Measurements from ENCODE around the gene HRH2. TPM values are rescaled to one million over a fixed set of nuclear protein-coding genes. Genes with fewer than 3 reads are reported as not detected.
A peak's percentile ranks its signal among the peaks of the same experiment; 100 is the strongest.

Gene HRH2
- total and polyA plus RNA-seq, 7 experiments from 2014 or later: 5.0 to 26.3 (median 8.0) TPM

DNA sequence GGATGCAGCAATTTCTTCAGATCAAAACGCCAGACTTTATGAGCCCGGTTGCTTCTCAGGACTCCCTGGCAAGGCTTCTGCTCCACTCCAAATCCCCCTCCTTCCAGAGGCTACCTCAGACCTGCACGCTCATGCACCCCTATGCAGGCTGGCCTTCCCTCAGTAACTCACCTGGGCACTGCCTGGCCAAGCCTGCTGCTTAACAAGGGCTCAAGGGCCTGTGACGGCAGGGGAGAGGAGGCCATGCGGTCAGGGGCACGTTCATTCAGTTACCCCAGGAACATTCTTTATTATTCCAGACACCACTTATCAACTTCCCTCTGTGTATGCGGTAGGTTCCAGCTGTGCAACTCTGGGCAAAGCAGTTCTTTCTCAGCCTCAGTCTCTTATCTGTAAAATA is 79.6 kb downstream of the HRH2 start:
- Mint-ChIP-seq H3K4me3 (no peak overlapping the region), H3K9me3 (peaks cover 0 to 4% (median 0%) of the 10 kb centered on the region in 11 donors), H3K27me3 (peaks cover 15 to 47% (median 41%) of the 10 kb centered on the region in 5 donors), H3K27ac (no peak overlapping the region), H3K4me1 (no peaks in the 10 kb centered on the region), H3K36me3 (peaks cover 0 to 3% (median 0%) of the 10 kb centered on the region in 5 donors)
- H3K36me3 ChIP-seq (ENCODE audit: control insufficient read depth in 2 of 3, insufficient read depth in 3 of 3, low read length in 3 of 3): no peaks in the 10 kb centered on the region
- no peak for ATAC-seq
- no peak for DNase-seq
- H3K27ac ChIP-seq (ENCODE audit: low read depth, low read length): no peak overlapping the region
- no peak overlapping the region for H3K4me3 ChIP-seq (ENCODE audit: low read length)
- CTCF ChIA-PET: no interaction called here
- H3K27me3 ChIP-seq (ENCODE audit: control insufficient read depth in 2 of 2, insufficient read depth in 2 of 2, low read length in 2 of 2): peaks cover 0 to 3% of the 10 kb centered on the region in 2 donors
- H3K4me1 ChIP-seq (ENCODE audit: control insufficient read depth in 2 of 2, insufficient read depth in 2 of 2, low read length in 2 of 2): no peaks in the 10 kb centered on the region
- POLR2A ChIA-PET: no interaction called here
- intact Hi-C loops (cut with micrococcal nuclease): no loop called here
- no peaks in the 10 kb centered on the region for H3K9me3 ChIP-seq (ENCODE audit: control insufficient read depth in 2 of 3, low read length in 3 of 3)

DNA sequence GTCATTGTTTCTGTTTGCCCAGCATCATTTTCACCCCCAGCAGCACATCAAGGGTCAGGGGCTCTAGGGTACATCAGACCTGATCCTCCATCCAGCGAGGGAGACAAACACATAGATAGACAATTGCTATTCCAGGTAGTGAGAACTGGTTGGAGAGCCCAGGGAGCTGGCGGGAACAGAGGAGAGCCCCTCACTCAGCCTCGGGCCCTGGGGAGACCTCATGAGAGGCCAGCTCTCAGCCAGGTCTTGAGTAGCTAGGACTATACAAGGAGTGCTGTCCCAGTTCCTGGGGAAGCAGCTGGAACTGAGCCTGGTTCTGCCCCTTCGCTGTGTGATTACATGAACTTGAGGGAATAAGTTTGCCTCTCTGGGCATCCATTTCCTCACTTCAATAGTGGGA is 80.3 kb downstream of the HRH2 start:
- Mint-ChIP-seq H3K4me1 (no peaks in the 10 kb centered on the region), H3K36me3 (no peaks in the 10 kb centered on the region), H3K9me3 (peaks cover 0 to 2% (median 0%) of the 10 kb centered on the region in 11 donors), H3K27me3 (peaks cover 19 to 54% (median 42%) of the 10 kb centered on the region in 5 donors), H3K4me3 (no peak overlapping the region), H3K27ac (no peak overlapping the region)
- DNase-seq (no peak), ATAC-seq (no peak)
- Histone ChIP-seq H3K4me1 (ENCODE audit: control insufficient read depth in 2 of 2, insufficient read depth in 2 of 2, low read length in 2 of 2) (no peaks in the 10 kb centered on the region), H3K27me3 (ENCODE audit: control insufficient read depth in 2 of 2, insufficient read depth in 2 of 2, low read length in 2 of 2) (peaks cover 0 to 3% of the 10 kb centered on the region in 2 donors), H3K9me3 (ENCODE audit: control insufficient read depth in 2 of 3, low read length in 3 of 3) (no peaks in the 10 kb centered on the region), H3K4me3 (ENCODE audit: low read length) (no peak overlapping the region), H3K27ac (ENCODE audit: low read depth, low read length) (no peak overlapping the region), H3K36me3 (ENCODE audit: control insufficient read depth in 2 of 3, insufficient read depth in 3 of 3, low read length in 3 of 3) (no peaks in the 10 kb centered on the region)
- ChIA-PET CTCF (interaction anchor here (1.4 kb wide), 1 partner anchor 9 kb away, joined by 4 read pairs; no protein-coding TSS in a partner anchor), POLR2A (no interaction called here)
- intact Hi-C loops (cut with micrococcal nuclease): no loop called here

DNA sequence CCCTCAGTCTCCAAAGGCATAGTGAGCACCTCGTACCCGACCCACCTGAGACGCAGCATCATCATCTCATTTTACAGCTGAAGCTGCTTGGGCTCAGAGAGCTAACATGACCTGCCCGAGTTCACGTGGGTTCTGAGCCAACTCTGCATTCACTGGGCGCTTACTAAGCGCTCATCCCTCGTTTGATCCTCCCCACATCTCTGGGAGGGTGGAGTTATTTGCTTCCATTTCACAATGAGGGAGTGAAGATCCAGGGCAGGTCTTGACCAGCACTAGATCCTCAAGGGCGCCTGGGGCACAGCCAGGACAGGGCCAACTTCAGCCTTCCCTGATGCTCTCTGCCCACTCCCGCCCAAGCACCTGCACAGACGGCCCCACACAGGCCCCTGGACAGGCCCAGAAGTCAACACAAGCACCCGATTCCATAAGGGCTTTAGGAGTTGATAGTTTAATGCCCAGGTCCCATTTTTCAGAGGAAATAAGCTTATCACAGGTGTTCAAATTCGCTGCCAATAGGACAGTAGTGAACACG is 80.8 kb downstream of the HRH2 start:
- ATAC-seq (no peak), DNase-seq (no peak)
- peaks cover 21 to 58% (median 42%) of the 10 kb centered on the region in 5 donors for H3K27me3 Mint-ChIP-seq
- H3K4me1 Mint-ChIP-seq: no peaks in the 10 kb centered on the region
- no peak overlapping the region for H3K27ac Mint-ChIP-seq
- Histone ChIP-seq H3K4me1 (ENCODE audit: control insufficient read depth in 2 of 2, insufficient read depth in 2 of 2, low read length in 2 of 2) (no peaks in the 10 kb centered on the region), H3K36me3 (ENCODE audit: control insufficient read depth in 2 of 3, insufficient read depth in 3 of 3, low read length in 3 of 3) (no peaks in the 10 kb centered on the region), H3K4me3 (ENCODE audit: low read length) (no peak overlapping the region), H3K9me3 (ENCODE audit: control insufficient read depth in 2 of 3, low read length in 3 of 3) (no peaks in the 10 kb centered on the region), H3K27me3 (ENCODE audit: control insufficient read depth in 2 of 2, insufficient read depth in 2 of 2, low read length in 2 of 2) (peaks cover 0 to 3% of the 10 kb centered on the region in 2 donors), H3K27ac (ENCODE audit: low read depth, low read length) (no peak overlapping the region)
- peaks cover 0 to 2% (median 0%) of the 10 kb centered on the region in 11 donors for H3K9me3 Mint-ChIP-seq
- intact Hi-C loops (cut with micrococcal nuclease): no loop called here
- POLR2A ChIA-PET: no interaction called here
- H3K4me3 Mint-ChIP-seq: no peak overlapping the region
- H3K36me3 Mint-ChIP-seq: no peaks in the 10 kb centered on the region
- CTCF ChIA-PET: interaction anchor here (1.3 to 1.4 kb wide), 2 partner anchors 8 to 9 kb away, joined by 4 to 5 read pairs; no protein-coding TSS in a partner anchor

GRCh38 chr5:175740014-175740413 is 82.1 kb downstream of the HRH2 start:
- H3K36me3 ChIP-seq (ENCODE audit: control insufficient read depth in 2 of 3, insufficient read depth in 3 of 3, low read length in 3 of 3): no peaks in the 10 kb centered on the region
- H3K27ac ChIP-seq (ENCODE audit: low read depth, low read length): no peak overlapping the region
- no peaks in the 10 kb centered on the region for H3K9me3 ChIP-seq (ENCODE audit: control insufficient read depth in 2 of 3, low read length in 3 of 3)
- Mint-ChIP-seq H3K27ac (no peak overlapping the region), H3K4me1 (no peaks in the 10 kb centered on the region), H3K36me3 (no peaks in the 10 kb centered on the region), H3K9me3 (peaks cover 0 to 2% (median 0%) of the 10 kb centered on the region in 11 donors), H3K27me3 (peaks cover 26 to 62% (median 47%) of the 10 kb centered on the region in 5 donors), H3K4me3 (no peak overlapping the region)
- ChIA-PET CTCF (no interaction called here), POLR2A (interaction anchor here (0.8 kb wide), 1 partner anchor 275 kb away, joined by 3 read pairs; no protein-coding TSS in a partner anchor)
- H3K27me3 ChIP-seq (ENCODE audit: control insufficient read depth in 2 of 2, insufficient read depth in 2 of 2, low read length in 2 of 2): peaks cover 0 to 3% of the 10 kb centered on the region in 2 donors
- H3K4me3 ChIP-seq (ENCODE audit: low read length): no peak overlapping the region
- DNase-seq (peak in 1 of 9 donors; percentile 2), ATAC-seq (no peak)
- intact Hi-C loops (cut with micrococcal nuclease): no loop called here
- H3K4me1 ChIP-seq (ENCODE audit: control insufficient read depth in 2 of 2, insufficient read depth in 2 of 2, low read length in 2 of 2): no peaks in the 10 kb centered on the region

DNA sequence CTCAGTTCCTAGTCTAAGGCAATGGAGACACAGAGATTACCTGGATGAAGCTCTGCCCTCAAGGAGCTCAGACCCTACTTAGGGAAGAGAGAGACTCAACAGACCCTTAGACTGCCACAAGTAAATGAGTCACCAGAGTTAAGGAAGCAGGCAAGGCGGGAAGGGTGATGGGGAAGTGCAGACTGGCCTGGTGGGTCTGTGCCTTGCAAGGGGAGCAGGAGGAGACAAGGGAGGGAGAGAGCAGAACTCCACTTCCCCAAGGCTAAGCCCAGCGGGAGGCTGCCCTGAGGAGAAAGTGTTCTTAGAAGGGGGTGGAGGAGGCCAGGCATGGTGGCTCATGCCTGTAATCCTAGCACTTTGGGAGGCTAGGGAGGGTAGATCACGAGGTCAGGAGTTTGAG is 83.7 kb downstream of the HRH2 start:
- Histone ChIP-seq H3K4me1 (ENCODE audit: control insufficient read depth in 2 of 2, insufficient read depth in 2 of 2, low read length in 2 of 2) (no peaks in the 10 kb centered on the region), H3K27me3 (ENCODE audit: control insufficient read depth in 2 of 2, insufficient read depth in 2 of 2, low read length in 2 of 2) (peaks cover 0 to 3% of the 10 kb centered on the region in 2 donors), H3K36me3 (ENCODE audit: control insufficient read depth in 2 of 3, insufficient read depth in 3 of 3, low read length in 3 of 3) (no peaks in the 10 kb centered on the region), H3K27ac (ENCODE audit: low read depth, low read length) (no peak overlapping the region), H3K9me3 (ENCODE audit: control insufficient read depth in 2 of 3, low read length in 3 of 3) (no peaks in the 10 kb centered on the region), H3K4me3 (ENCODE audit: low read length) (no peak overlapping the region)
- CTCF ChIA-PET: no interaction called here
- no peaks in the 10 kb centered on the region for H3K4me1 Mint-ChIP-seq
- POLR2A ChIA-PET: no interaction called here
- ATAC-seq: no peak
- H3K36me3 Mint-ChIP-seq: no peaks in the 10 kb centered on the region
- no peak overlapping the region for H3K4me3 Mint-ChIP-seq
- no peak for DNase-seq
- H3K27me3 Mint-ChIP-seq: peaks cover 26 to 69% (median 47%) of the 10 kb centered on the region in 5 donors
- intact Hi-C loops (cut with micrococcal nuclease): no loop called here
- H3K9me3 Mint-ChIP-seq: peaks cover 0 to 2% (median 0%) of the 10 kb centered on the region in 11 donors
- H3K27ac Mint-ChIP-seq: no peak overlapping the region

DNA sequence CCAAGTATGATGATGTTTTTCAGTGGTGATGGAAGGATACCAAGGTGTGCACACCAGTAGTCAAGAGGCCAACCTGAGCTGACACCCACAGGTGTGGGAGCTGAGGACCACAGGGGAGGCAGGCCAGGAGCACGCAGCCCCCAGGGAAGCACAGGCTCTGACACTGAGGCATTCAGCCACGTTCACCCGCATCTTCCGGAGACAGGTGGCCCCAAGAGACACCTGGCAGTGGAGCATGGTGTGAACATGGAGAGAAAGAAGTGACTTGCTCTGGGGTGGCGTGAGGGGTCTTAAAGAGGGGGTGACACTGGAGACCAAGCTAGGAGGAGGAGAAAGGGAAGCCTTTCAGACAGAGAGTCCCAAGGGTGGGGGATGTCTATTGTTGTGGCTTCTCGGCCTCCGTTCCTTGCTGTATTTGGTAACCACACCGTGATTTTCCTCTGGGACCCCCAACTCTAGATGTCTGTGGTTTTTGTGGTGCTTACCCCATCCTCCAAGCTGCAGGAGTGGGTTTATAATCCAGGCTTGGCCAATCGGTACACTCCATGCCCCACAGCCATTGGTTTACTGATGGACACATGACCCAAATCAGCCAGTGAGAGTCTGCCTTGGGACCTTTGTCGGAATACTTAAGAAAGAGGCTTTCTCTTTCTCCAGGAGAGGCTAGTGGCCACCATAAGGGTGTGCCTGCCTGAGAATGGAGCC is 84.6 kb downstream of the HRH2 start:
- H3K36me3 Mint-ChIP-seq: no peaks in the 10 kb centered on the region
- peaks cover 0 to 2% (median 0%) of the 10 kb centered on the region in 11 donors for H3K9me3 Mint-ChIP-seq
- ChIA-PET CTCF (interaction anchor here (0.6 kb wide), 1 partner anchor 1835 kb away, joined by 6 read pairs; no protein-coding TSS in a partner anchor), POLR2A (no interaction called here)
- Histone ChIP-seq H3K27ac (ENCODE audit: low read depth, low read length) (no peak overlapping the region), H3K9me3 (ENCODE audit: control insufficient read depth in 2 of 3, low read length in 3 of 3) (no peaks in the 10 kb centered on the region), H3K36me3 (ENCODE audit: control insufficient read depth in 2 of 3, insufficient read depth in 3 of 3, low read length in 3 of 3) (no peaks in the 10 kb centered on the region), H3K4me1 (ENCODE audit: control insufficient read depth in 2 of 2, insufficient read depth in 2 of 2, low read length in 2 of 2) (no peaks in the 10 kb centered on the region), H3K4me3 (ENCODE audit: low read length) (no peak overlapping the region), H3K27me3 (ENCODE audit: control insufficient read depth in 2 of 2, insufficient read depth in 2 of 2, low read length in 2 of 2) (peaks cover 0 to 3% of the 10 kb centered on the region in 2 donors)
- peaks cover 26 to 69% (median 51%) of the 10 kb centered on the region in 5 donors for H3K27me3 Mint-ChIP-seq
- no peak for ATAC-seq
- DNase-seq: no peak
- intact Hi-C loops (cut with micrococcal nuclease): no loop called here
- no peak overlapping the region for H3K4me3 Mint-ChIP-seq
- H3K4me1 Mint-ChIP-seq: peaks cover 0 to 6% (median 0%) of the 10 kb centered on the region in 7 donors
- no peak overlapping the region for H3K27ac Mint-ChIP-seq
